ENCODE measurements around the gene SRRM4.

Gene SRRM4

GRCh38 chr12:119139448-119139847, 158.1 kb downstream of the SRRM4 start:
- no peak overlapping the region for H3K4me3 ChIP-seq
- H3K4me1 ChIP-seq: no peaks in the 10 kb centered on the region
- intact Hi-C loops (cut with DNase I; ENCODE audit: low total_unique reads): no loop called here
- TF ChIP-seq CTCF (IDR thresholded peaks at IDR 0.05): no peak
- no peak overlapping the region for H3K27ac ChIP-seq
- DNase-seq: no peak
- H3K27me3 ChIP-seq: peaks cover 0 to 3% of the 10 kb centered on the region in 2 donors
- no peaks in the 10 kb centered on the region for H3K36me3 ChIP-seq
- no peaks in the 10 kb centered on the region for H3K9me3 ChIP-seq

GRCh38 chr12:119145367-119145766, 164.0 kb downstream of the SRRM4 start:
- Histone ChIP-seq H3K9me3 (no peaks in the 10 kb centered on the region), H3K4me1 (peaks cover 0 to 11% (median 3%) of the 10 kb centered on the region in 4 donors), H3K27ac (no peak overlapping the region), H3K27me3 (peaks cover 0 to 9% of the 10 kb centered on the region in 2 donors), H3K4me3 (no peak overlapping the region), H3K36me3 (no peaks in the 10 kb centered on the region)
- no peak for DNase-seq
- intact Hi-C loops (cut with DNase I; ENCODE audit: low total_unique reads): no loop called here
- TF ChIP-seq CTCF (IDR thresholded peaks at IDR 0.05): no peak

GRCh38 chr12:119147847-119148448, 166.6 kb downstream of the SRRM4 start:
- intact Hi-C loops (cut with DNase I; ENCODE audit: low total_unique reads): no loop called here
- no peak for DNase-seq
- Histone ChIP-seq H3K4me1 (peaks cover 0 to 11% (median 3%) of the 10 kb centered on the region in 4 donors), H3K27ac (no peak overlapping the region), H3K27me3 (peaks cover 0 to 5% of the 10 kb centered on the region in 2 donors), H3K36me3 (no peaks in the 10 kb centered on the region), H3K4me3 (no peak overlapping the region), H3K9me3 (peaks cover 0 to 9% (median 0%) of the 10 kb centered on the region in 3 donors)
- no peak for TF ChIP-seq CTCF (IDR thresholded peaks at IDR 0.05)

- H3K27me3 ChIP-seq: peaks cover 0 to 5% of the 10 kb centered on the region in 2 donors
- peak overlapping the region; percentile 27 to 63 for H3K27ac ChIP-seq
- peak; percentile 28 to 77 for DNase-seq
- no peak overlapping the region for H3K4me3 ChIP-seq
- intact Hi-C loops (cut with DNase I; ENCODE audit: low total_unique reads): no loop called here
- TF ChIP-seq CTCF (IDR thresholded peaks at IDR 0.05): no peak
- H3K36me3 ChIP-seq: no peaks in the 10 kb centered on the region
- peaks cover 0 to 9% (median 0%) of the 10 kb centered on the region in 3 donors for H3K9me3 ChIP-seq
- H3K4me1 ChIP-seq: peaks cover 0 to 22% (median 5%) of the 10 kb centered on the region in 4 donors
These were observed 167.9 kb downstream of the SRRM4 start for GRCh38 chr12:119149270-119149669.

- peaks cover 0 to 35% (median 11%) of the 10 kb centered on the region in 4 donors for H3K4me1 ChIP-seq
- H3K27me3 ChIP-seq: no peaks in the 10 kb centered on the region
- no peak for DNase-seq
- H3K27ac ChIP-seq: no peak overlapping the region
- H3K36me3 ChIP-seq: no peaks in the 10 kb centered on the region
- intact Hi-C loops (cut with DNase I; ENCODE audit: low total_unique reads): loop anchor here (5.0 kb wide), 1 partner anchor 41 kb away; no protein-coding TSS in a partner anchor
- TF ChIP-seq CTCF (IDR thresholded peaks at IDR 0.05): no peak
- no peak overlapping the region for H3K4me3 ChIP-seq
- H3K9me3 ChIP-seq: peaks cover 0 to 9% (median 0%) of the 10 kb centered on the region in 3 donors
These were observed 170.2 kb downstream of the SRRM4 start for GRCh38 chr12:119151445-119152026.

All from tibial artery (tissue), 4 donors.